T follicular helper cell (primary cell): ENCODE measurements around the gene PSG1.
"Not testable (repeated sequence)": the region's sequence is repeated elsewhere in the genome, so short reads cannot be mapped to it uniquely, and the experiment has no call there.

Experiments
- DNase-seq: peaks from one replicate; pipeline ENCODE4 v3.0.0-alpha.2; 2020; ENCODE audit warnings: low read depth

Gene PSG1

GRCh38 chr19:42881279-42881678 lies 1.8 kb upstream of the PSG1 start:
- DNase-seq = not testable (repeated sequence)

GRCh38 chr19:42880621-42881020 lies 1.1 kb upstream of the PSG1 start:
- not testable (repeated sequence) for DNase-seq

GRCh38 chr19:42876596-42876995 lies 2.9 kb downstream of the PSG1 start:
- DNase-seq = not testable (repeated sequence)

- not testable (repeated sequence) for DNase-seq
Observed at GRCh38 chr19:42875881-42876280, 3.6 kb downstream of the PSG1 start.

- not testable (repeated sequence) for DNase-seq
Observed at GRCh38 chr19:42874901-42875813, 4.4 kb downstream of the PSG1 start.

GRCh38 chr19:42874136-42874535 lies 5.4 kb downstream of the PSG1 start:
- not testable (repeated sequence) for DNase-seq

- no peak for DNase-seq
Observed at GRCh38 chr19:42872608-42873007, 6.9 kb downstream of the PSG1 start.

- no peak for DNase-seq
Observed at GRCh38 chr19:42857544-42857867, 22.0 kb downstream of the PSG1 start.

GRCh38 chr19:42856866-42857543 lies 22.5 kb downstream of the PSG1 start:
- not testable (repeated sequence) for DNase-seq

- not testable (repeated sequence) for DNase-seq
Observed at GRCh38 chr19:42854745-42855144, 24.8 kb downstream of the PSG1 start.

GRCh38 chr19:42853231-42853630 lies 26.3 kb downstream of the PSG1 start:
- not testable (repeated sequence) for DNase-seq

- not testable (repeated sequence) for DNase-seq
Observed at GRCh38 chr19:42852821-42853220, 26.7 kb downstream of the PSG1 start.

- DNase-seq = not testable (repeated sequence)
Observed at GRCh38 chr19:42851718-42852280, 27.7 kb downstream of the PSG1 start.

GRCh38 chr19:42850981-42851717 lies 28.4 kb downstream of the PSG1 start:
- DNase-seq = no peak

- DNase-seq = no peak
Observed at GRCh38 chr19:42846597-42846996, 32.9 kb downstream of the PSG1 start.

- DNase-seq = not testable (repeated sequence)
Observed at GRCh38 chr19:42843631-42844030, 35.9 kb downstream of the PSG1 start.

- not testable (repeated sequence) for DNase-seq
Observed at GRCh38 chr19:42832746-42833442, 46.6 kb downstream of the PSG1 start.

- DNase-seq = not testable (repeated sequence)
Observed at GRCh38 chr19:42832023-42832680, 47.4 kb downstream of the PSG1 start.

- DNase-seq = no peak
Observed at GRCh38 chr19:42831221-42832019, 48.1 kb downstream of the PSG1 start.
